CD1c-positive myeloid dendritic cell (primary cell): Measurements from ENCODE around the gene PPP1R15B.
A peak's percentile ranks its signal among the peaks of the same experiment; 100 is the strongest.

Experiments used
- DNase-seq: peaks from one replicate; pipeline ENCODE4 v3.0.0-alpha.2; 2016; ENCODE audit errors: extremely low spot score

PPP1R15B gene

GRCh38 chr1:204400882-204401510 is 10.6 kb downstream of the PPP1R15B start:
- no peak for DNase-seq

- peak; percentile 82 for DNase-seq
Observed at GRCh38 chr1:204398197-204399125, 13.2 kb downstream of the PPP1R15B start.

- no peak for DNase-seq
Observed at GRCh38 chr1:204396015-204396583, 15.5 kb downstream of the PPP1R15B start.

GRCh38 chr1:204391629-204392028 is 20.0 kb downstream of the PPP1R15B start:
- no peak for DNase-seq

GRCh38 chr1:204390751-204391466 is 20.7 kb downstream of the PPP1R15B start:
- no peak for DNase-seq

GRCh38 chr1:204385727-204386126 is 25.9 kb downstream of the PPP1R15B start:
- no peak for DNase-seq

GRCh38 chr1:204384636-204385352 is 26.8 kb downstream of the PPP1R15B start:
- no peak for DNase-seq

- no peak for DNase-seq
Observed at GRCh38 chr1:204383163-204383904, 28.3 kb downstream of the PPP1R15B start.

- DNase-seq, result no peak
Observed at GRCh38 chr1:204382714-204383083, 28.9 kb downstream of the PPP1R15B start.

- DNase-seq, result no peak
Observed at GRCh38 chr1:204380293-204380831, 31.3 kb downstream of the PPP1R15B start.

- peak; percentile 91 for DNase-seq
Observed at GRCh38 chr1:204377800-204378668, 33.6 kb downstream of the PPP1R15B start.

GRCh38 chr1:204376919-204377799 is 34.5 kb downstream of the PPP1R15B start:
- no peak for DNase-seq

GRCh38 chr1:204376465-204376864 is 35.2 kb downstream of the PPP1R15B start:
- peak; percentile 44 for DNase-seq

GRCh38 chr1:204373911-204374310 is 37.7 kb downstream of the PPP1R15B start:
- DNase-seq, result no peak

GRCh38 chr1:204370176-204370575 is 41.4 kb downstream of the PPP1R15B start:
- no peak for DNase-seq

GRCh38 chr1:204368996-204369726 is 42.5 kb downstream of the PPP1R15B start:
- peak; percentile 25 for DNase-seq

- no peak for DNase-seq
Observed at GRCh38 chr1:204367956-204368355, 43.7 kb downstream of the PPP1R15B start.
